Smooth muscle cell (in vitro differentiated cells): Measurements from ENCODE around the gene L1TD1. TPM values are rescaled to one million over a fixed set of nuclear protein-coding genes. Genes with fewer than 3 reads are reported as not detected.

Source experiments
- DNase-seq: peaks from one replicate; lab custom pipeline; 2025; ENCODE audit not compliant: unreplicated experiment; lab: John Stamatoyannopoulos, UW
- H2AFZ ChIP-seq: fragments of 200-600 bp; sonication (generic); 2 replicates; pipeline ENCODE4 v1.6.0; 2016; ENCODE audit warnings: antibody characterized with exemption, low read depth, mild to moderate bottlenecking
- H3F3A ChIP-seq: fragments of 200-600 bp; sonication (generic); 2 replicates; pipeline ENCODE4 v1.6.0; 2017; ENCODE audit warnings: antibody characterized with exemption, low read depth
- H3K27ac ChIP-seq: fragments of 200-600 bp; sonication (generic); 2 replicates; pipeline ENCODE4 v1.5.1; 2016; ENCODE audit warnings: low read depth, mild to moderate bottlenecking
- H3K27me3 ChIP-seq: fragments of 200-600 bp; sonication (generic); 2 replicates; pipeline ENCODE4 v1.6.1; 2016; ENCODE audit warnings: low read depth, mild to moderate bottlenecking
- H3K36me3 ChIP-seq: fragments of 200-600 bp; sonication (generic); 2 replicates; pipeline ENCODE4 v1.5.1; 2016; ENCODE audit warnings: low read depth
- H3K4me1 ChIP-seq: fragments of 200-600 bp; sonication (generic); 2 replicates; pipeline ENCODE4 v1.5.1; 2016; ENCODE audit warnings: low read depth
- H3K4me2 ChIP-seq: fragments of 200-600 bp; sonication (generic); 2 replicates; pipeline ENCODE4 v1.6.0; 2016; ENCODE audit warnings: mild to moderate bottlenecking
- H3K4me3 ChIP-seq: fragments of 200-600 bp; sonication (generic); 2 replicates; pipeline ENCODE4 v1.5.1; 2016; ENCODE audit warnings: mild to moderate bottlenecking
- H3K79me2 ChIP-seq: fragments of 200-600 bp; sonication (generic); 2 replicates; pipeline ENCODE4 v1.6.0; 2016; ENCODE audit warnings: low read depth, mild to moderate bottlenecking
- H3K9ac ChIP-seq: fragments of 200-600 bp; sonication (generic); 2 replicates; pipeline ENCODE4 v1.6.0; 2016; ENCODE audit warnings: low read depth
- H3K9me3 ChIP-seq: fragments of 200-600 bp; sonication (generic); replicated peaks from 2 replicates; pipeline ENCODE4 v1.5.1; 2016; ENCODE audit warnings: low read depth
- H4K20me1 ChIP-seq: fragments of 200-600 bp; sonication (generic); 2 replicates; pipeline ENCODE4 v1.6.0; 2016; ENCODE audit warnings: low read depth
- CTCF ChIP-seq: fragments of 200-600 bp; sonication (generic); IDR thresholded peaks from 2 replicates; pipeline ENCODE4 v1.5.1; 2017; ENCODE audit warnings: borderline replicate concordance, mild to moderate bottlenecking, antibody characterized with exemption; ENCODE audit not compliant: insufficient read depth, poor library complexity, severe bottlenecking
- WGBS: methylation state at CpG from one replicate; pipeline ENCODE4 v1.1.7; 2016; ENCODE audit warnings: low lambda C conversion rate; 5-methylcytosine and 5-hydroxymethylcytosine counted together
- polyA plus RNA-seq: library from polyadenylated mRNA; unstranded; fragments of >200 nt; fragmentation: Nextera tagmentation; extraction: Ambion mirVana; gene quantifications from 2 replicates; pipeline ENCODE4 v1.2.1, GENCODE V29; 2016
- total RNA-seq: library from RNA; depleted of rRNA; stranded (reverse); fragments of >200 nt; gene quantifications from 2 replicates; pipeline ENCODE4 v1.2.3, GENCODE V29; 2014

The L1TD1 gene
- total and polyA plus RNA-seq, 2 experiments from 2014 or later: 0.41 to 2.7 TPM

DNA sequence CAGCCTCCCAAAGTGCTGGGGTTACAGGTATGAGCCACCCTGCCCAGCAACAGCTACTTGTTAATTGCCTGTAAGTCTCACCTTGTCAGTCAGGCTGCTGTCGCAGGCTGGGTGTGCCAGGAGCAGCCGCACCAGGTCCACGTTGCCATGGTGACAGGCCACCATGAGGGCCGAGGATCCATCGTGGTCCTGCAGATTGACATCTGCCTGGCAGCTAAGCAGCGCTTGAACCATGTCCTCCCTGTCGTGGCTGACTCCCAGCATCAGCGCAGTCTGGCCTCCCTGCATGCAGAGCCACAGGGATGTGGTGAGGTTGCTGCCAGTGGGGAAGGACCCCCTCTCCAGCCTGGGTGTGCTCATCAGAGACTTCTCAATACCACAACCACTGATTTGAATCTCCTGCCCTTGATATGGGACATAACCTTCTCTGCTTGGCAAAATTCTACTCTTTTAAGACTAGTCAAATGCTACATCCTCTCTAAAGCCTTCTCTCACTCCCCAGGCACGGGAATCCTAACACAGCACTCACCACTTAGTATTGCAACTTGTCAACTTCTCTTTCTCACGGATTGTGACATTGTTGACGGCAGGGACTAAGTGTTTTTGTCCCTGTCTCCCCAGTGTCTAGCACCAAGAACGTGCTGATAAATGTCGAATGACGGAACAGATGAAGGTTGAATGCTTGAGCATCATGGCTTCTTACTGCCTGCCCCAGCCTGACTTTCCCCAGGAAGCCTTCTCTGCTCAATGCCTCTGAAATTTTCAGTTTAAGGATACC is 52.9 kb downstream of the L1TD1 start:
- Histone ChIP-seq H3K4me3 (no peak overlapping the region), H3K9me3 (no peaks in the 10 kb centered on the region), H2AFZ (no peak overlapping the region), H3K9ac (no peak overlapping the region), H3K4me2 (no peak overlapping the region), H3K4me1 (no peaks in the 10 kb centered on the region), H3F3A (no peaks in the 10 kb centered on the region), H4K20me1 (peaks cover 13% of the 10 kb centered on the region), H3K79me2 (no peaks in the 10 kb centered on the region), H3K27ac (no peak overlapping the region), H3K36me3 (peaks cover 4% of the 10 kb centered on the region), H3K27me3 (no peaks in the 10 kb centered on the region)
- 73% methylated on average over 14 of the region's 14 CpGs for WGBS
- no peak for DNase-seq
- TF ChIP-seq CTCF: no peak

GRCh38 chr1:62250126-62250726 is 55.6 kb downstream of the L1TD1 start:
- Histone ChIP-seq H3K79me2 (no peaks in the 10 kb centered on the region), H3K36me3 (peaks cover 8% of the 10 kb centered on the region), H3K27me3 (no peaks in the 10 kb centered on the region), H2AFZ (no peak overlapping the region), H3K4me1 (no peaks in the 10 kb centered on the region), H3K9me3 (no peaks in the 10 kb centered on the region), H4K20me1 (peaks cover 32% of the 10 kb centered on the region), H3K4me2 (no peak overlapping the region), H3K9ac (no peak overlapping the region), H3K27ac (no peak overlapping the region), H3K4me3 (no peak overlapping the region), H3F3A (no peaks in the 10 kb centered on the region)
- DNase-seq: no peak
- WGBS: 84% methylated on average over 10 of the region's 10 CpGs
- TF ChIP-seq CTCF: no peak

DNA sequence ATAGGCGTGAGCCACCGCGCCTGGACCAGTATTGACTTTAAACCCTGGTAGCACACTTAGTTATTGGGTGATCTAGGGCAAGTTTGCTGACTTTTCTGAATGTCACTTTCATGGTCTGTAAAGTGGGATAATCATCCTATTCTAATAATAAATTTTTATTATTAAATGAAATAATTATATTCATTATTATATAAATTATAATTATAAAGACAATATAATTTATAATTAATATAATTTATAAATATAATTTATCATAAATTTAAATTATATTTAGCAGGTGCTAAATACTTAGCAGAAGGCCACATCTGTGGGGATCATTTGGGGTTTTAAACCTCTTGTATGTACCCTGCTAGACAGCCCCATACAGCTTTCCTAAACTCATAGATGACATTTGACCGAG is 64.9 kb downstream of the L1TD1 start:
- H3K36me3 ChIP-seq: peaks cover 13% of the 10 kb centered on the region
- no peak overlapping the region for H3K27ac ChIP-seq
- DNase-seq: no peak
- H3K4me2 ChIP-seq: no peak overlapping the region
- no peaks in the 10 kb centered on the region for H3K4me1 ChIP-seq
- H3K9ac ChIP-seq: no peak overlapping the region
- peaks cover 93% of the 10 kb centered on the region for H4K20me1 ChIP-seq
- H2AFZ ChIP-seq: no peak overlapping the region
- H3F3A ChIP-seq: no peaks in the 10 kb centered on the region
- no peaks in the 10 kb centered on the region for H3K9me3 ChIP-seq
- no peak overlapping the region for H3K4me3 ChIP-seq
- no peaks in the 10 kb centered on the region for H3K79me2 ChIP-seq
- WGBS: 99% methylated on average over 4 of the region's 4 CpGs
- TF ChIP-seq CTCF: no peak
- H3K27me3 ChIP-seq: no peaks in the 10 kb centered on the region
